Hematopoietic multipotent progenitor cell (in vitro differentiated cells): ENCODE measurements around the gene PDE9A. TPM values are rescaled to one million over a fixed set of nuclear protein-coding genes. Genes with fewer than 3 reads are reported as not detected.

Experiments used
- DNase-seq, 3 donors: peaks; one replicate each; pipeline ENCODE4 v3.0.0-alpha.2; 2011 to 2015; ENCODE audit warnings: low read depth in 2 of 3, low spot score in 2 of 3
- total RNA-seq: library from RNA; depleted of rRNA; stranded (reverse); fragments of >200 nt; gene quantifications from one replicate; pipeline ENCODE4 v1.2.3, GENCODE V29; 2012

PDE9A gene
- total RNA-seq, 1 donor: 0.27 TPM

- no peak for DNase-seq
These were observed 100.4 kb downstream of the PDE9A start for GRCh38 chr21:42753804-42754203.

- no peak for DNase-seq
These were observed 101.0 kb downstream of the PDE9A start for GRCh38 chr21:42754270-42754933.

DNA sequence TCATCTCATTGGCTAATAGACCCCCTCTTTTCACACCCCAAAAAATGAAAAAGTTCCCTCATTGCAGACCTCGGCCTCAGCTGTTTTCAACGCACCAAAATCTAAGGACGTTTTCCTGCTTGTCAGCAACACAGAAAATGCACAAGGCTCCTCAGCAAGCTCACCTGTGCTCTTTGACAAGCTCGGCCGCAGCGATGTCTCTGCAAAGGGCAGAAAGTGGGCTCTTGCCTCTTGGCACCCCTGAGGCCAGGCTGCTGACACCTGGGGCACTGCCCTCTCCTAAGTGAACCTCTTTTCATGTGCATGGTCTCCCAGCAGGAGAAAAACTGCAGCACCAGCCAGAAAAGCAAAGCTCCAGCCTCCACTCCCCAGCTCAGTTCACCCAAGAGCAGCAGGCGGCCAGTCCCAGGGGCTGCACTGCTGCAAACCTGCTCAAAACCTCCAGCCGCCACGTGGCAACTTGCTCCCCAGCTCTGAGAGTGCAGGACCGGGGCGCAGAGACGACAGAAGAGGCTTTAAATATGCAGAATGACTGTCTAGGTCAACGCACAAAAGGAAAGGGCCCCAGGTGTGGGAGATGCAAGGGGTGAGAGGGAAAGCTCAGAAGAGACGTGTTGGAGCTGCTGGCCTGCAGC, 101.7 kb downstream of the PDE9A start:
- no peak for DNase-seq

DNA sequence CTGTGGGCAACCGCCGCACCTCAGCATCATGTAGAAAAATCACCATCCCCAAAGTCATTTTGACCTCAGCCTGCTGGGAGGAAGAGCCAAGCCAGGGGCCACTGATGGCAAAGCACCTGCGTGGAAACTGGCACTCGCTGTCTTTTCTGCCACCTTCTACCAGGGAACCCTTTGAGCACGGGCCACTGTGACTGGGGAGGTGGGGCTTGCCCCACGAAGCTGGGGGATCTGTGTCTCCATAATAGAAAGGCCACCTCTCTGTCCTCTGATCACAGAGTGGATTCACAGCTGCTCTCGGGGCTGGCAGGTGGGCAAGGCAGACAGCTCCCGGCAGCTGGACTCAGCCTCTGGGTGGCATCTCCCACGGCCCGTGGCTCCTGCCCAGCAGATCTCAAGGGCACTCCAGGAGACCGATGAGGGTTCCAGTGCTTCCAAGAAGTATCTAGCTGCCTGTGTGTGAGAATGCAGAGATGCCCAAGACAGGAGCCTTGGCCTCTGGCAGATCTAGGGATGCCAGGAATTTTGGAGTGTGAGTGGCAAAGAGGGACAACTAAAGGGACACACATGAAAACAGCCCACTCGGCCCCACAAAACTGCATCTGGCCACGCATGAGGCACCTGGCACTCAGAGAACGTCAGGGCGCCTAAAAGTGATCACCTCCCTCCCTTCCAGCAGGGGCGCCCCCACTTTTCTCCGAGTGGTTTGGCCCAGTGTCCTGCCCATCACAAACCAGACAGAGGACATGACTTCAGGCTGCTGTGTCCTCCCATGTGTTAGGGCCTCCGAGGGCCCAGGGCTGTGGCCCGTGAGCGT, 102.6 kb downstream of the PDE9A start:
- no peak for DNase-seq

GRCh38 chr21:42756580-42757250, 103.3 kb downstream of the PDE9A start:
- DNase-seq: no peak

- no peak for DNase-seq
These were observed 104.0 kb downstream of the PDE9A start for GRCh38 chr21:42757422-42757821.

GRCh38 chr21:42757826-42758655, 104.6 kb downstream of the PDE9A start:
- no peak for DNase-seq

- no peak for DNase-seq
These were observed 105.5 kb downstream of the PDE9A start for GRCh38 chr21:42758721-42759593.

DNA sequence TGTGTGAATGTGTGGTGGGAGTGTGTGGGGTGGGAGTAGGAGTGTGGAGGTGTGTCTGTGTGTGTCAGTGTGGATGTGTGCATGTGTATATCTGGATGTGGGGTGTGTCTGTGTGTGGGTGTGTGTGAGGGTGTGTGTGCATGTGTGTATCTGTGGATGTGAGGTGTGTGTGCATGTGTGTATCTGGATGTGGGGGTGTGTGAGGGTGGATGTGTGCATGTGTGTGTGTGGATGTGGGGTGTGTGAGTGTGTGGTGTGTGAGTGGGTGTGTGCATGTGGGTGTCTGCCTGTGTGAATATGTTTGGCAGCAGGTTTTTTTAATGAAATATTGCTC, 106.1 kb downstream of the PDE9A start:
- DNase-seq: no peak

DNA sequence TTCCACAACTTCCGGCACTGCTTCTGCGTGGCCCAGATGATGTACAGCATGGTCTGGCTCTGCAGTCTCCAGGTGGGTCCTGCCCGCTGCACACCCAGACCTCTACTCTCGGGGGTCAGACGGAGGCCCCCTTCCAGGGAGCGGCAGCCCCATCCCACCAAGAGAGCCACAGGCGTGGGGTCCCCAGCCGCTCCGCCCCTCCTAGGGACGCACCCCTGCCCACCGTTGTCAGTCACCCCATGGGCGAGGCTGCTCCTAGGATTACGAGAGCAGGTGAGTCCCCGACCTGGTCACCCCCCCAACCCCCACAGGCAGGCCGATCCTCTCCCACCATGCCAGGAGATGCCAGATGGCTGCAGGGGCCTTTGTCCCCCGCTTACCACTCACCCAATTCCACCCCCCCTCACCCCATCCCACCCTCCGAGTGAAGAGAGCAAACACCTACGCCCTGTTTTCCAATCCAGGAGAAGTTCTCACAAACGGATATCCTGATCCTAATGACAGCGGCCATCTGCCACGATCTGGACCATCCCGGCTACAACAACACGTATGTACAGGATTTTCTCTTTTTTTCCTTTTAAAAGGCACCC, 107.0 kb downstream of the PDE9A start:
- DNase-seq: no peak

DNA sequence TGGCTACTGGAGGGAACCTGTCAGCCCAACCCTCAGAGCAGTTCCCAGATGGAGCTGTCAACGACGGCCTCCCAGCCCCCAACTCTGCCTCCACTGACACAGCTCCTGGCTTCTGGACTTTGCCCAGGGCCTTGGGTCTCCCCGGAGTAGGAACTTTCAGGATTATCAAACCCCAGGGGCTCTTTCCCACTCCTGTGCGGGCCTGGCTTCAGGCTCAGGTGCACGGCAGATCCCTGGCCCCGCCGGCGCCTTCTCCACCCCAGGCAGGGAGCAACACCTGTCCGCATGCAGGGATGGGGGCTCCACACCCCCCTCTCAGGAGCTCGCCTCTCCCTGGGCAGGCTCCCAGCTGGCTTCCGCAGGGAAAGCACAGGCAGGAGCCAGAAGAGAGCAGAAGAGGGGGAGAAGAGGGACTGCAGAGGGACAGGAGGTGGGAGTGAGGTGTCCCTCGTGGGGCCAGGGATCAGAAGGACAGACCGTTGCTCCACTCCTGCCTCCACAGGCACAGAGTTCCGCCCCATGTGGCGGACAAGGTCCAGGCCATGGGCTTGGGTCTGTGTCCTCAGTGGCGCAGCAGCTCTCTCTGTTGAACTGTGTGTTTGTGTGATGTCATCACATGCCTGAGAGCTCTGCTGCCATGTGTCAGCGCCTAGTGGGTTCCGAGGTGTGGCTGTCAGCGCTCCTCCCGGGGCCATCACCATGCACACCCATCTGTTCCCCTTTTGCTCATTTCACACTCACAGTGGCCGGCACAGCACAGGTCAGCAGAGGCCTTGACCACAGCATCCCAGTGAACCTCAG, 107.7 kb downstream of the PDE9A start:
- DNase-seq: no peak

DNA sequence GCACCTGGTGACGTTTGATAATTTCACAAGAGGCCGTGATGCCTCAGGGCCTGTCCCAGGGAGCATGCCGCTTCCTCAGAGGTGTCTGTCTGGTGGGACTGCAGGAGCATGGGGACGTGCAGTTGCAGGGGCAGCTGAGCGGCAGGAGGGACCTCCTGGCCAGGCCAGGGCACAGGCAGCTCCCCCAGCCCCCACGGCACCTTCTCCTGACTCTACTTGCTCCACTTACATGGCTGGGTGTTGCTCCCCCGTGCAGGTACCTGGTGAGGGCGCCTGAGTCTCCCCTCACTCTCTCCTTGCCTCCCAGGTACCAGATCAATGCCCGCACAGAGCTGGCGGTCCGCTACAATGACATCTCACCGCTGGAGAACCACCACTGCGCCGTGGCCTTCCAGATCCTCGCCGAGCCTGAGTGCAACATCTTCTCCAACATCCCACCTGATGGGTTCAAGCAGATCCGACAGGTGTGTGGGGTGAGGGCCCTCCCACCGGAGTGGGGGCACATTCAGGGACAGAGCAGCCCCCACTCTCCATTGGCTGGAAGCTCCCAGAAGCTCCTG, 108.4 kb downstream of the PDE9A start:
- DNase-seq: no peak

- no peak for DNase-seq
These were observed 110.4 kb downstream of the PDE9A start for GRCh38 chr21:42763581-42764442.

DNA sequence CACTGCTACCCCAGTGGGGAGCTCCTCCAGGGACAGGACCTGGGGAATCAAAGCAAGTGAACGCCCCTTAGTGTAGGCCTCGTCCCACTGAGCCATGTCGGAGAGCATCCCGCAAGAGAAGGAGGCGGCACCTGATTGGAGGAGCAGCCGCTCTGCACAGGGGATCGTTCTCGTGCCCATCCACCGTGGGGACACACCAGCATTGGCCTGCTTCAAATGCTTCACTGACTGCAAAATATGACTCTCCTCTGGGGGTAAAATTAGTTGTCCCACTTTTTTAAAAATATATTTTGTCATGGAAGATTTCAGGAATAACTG, 111.0 kb downstream of the PDE9A start:
- DNase-seq: no peak

DNA sequence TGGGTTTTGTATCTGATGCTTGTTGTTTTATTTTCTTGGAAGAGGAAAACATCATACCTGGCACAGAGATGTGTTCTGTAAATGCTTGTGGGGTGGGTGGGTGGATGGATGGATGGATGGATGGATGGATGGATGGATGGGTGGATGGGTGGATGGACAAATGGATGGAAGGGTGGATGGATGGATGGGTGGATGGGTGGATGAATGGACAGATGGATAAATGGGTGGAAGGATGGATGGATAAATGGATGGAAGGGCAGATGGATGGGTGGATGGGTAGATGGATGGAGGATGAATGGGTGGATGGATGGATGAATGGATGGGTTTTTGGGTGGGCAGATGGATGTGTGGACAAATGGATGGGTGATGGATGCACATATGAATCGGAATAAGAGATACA, 111.5 kb downstream of the PDE9A start:
- DNase-seq: no peak

- no peak for DNase-seq
These were observed 112.2 kb downstream of the PDE9A start for GRCh38 chr21:42765656-42766055.
